GM12878 (cell line): ENCODE data around the gene SH3BP1. TPM values are rescaled to one million over a fixed set of nuclear protein-coding genes. Genes with fewer than 3 reads are reported as not detected.

Experiments used
- CEBPZ ChIP-seq: fragments of 150-350 bp; IDR thresholded peaks from 2 replicates; pipeline ENCODE4 v1.6.1; 2016; ENCODE audit warnings: low read depth, low read length
- CHD4 ChIP-seq: fragments of 200-600 bp; sonication (generic); IDR thresholded peaks from 2 replicates; pipeline ENCODE4 v1.6.1; 2016; ENCODE audit warnings: mild to moderate bottlenecking
- CREB1 ChIP-seq: IDR thresholded peaks from 2 replicates; pipeline ENCODE4 v1.6.1; 2012; ENCODE audit warnings: low read depth, mild to moderate bottlenecking, inconsistent platforms
- HCFC1 ChIP-seq: fragments of 150-350 bp; IDR thresholded peaks from 2 replicates; pipeline ENCODE4 v1.6.1; 2014; ENCODE audit warnings: low read length
- MXI1 ChIP-seq: fragments of 150-350 bp; IDR thresholded peaks from 2 replicates; pipeline ENCODE4 v1.6.1; 2011; ENCODE audit warnings: low read depth, mild to moderate bottlenecking, inconsistent platforms, low read length, improper control_type of control experiment
- MYB ChIP-seq: fragments of 150-350 bp; IDR thresholded peaks from 2 replicates; pipeline ENCODE4 v1.6.1; 2014; ENCODE audit warnings: mild to moderate bottlenecking, low read depth, low read length, borderline replicate concordance
- NFYA ChIP-seq: IDR thresholded peaks from 2 replicates; pipeline ENCODE4 v1.6.1; 2011; ENCODE audit warnings: low read depth, mild to moderate bottlenecking, low read length, improper control_type of control experiment, borderline replicate concordance
- POLR2AphosphoS5 ChIP-seq: IDR thresholded peaks from 2 replicates; pipeline ENCODE4 v1.6.1; 2011; ENCODE audit warnings: mild to moderate bottlenecking, low read length, inconsistent platforms
- RBBP5 ChIP-seq: fragments of 200-600 bp; sonication (generic); conservative IDR thresholded peaks from 2 replicates; pipeline ENCODE4 v1.6.1; 2016
- RFX5 ChIP-seq: IDR thresholded peaks from 2 replicates; pipeline ENCODE4 v1.6.1; 2011; ENCODE audit warnings: low read depth, low read length, improper control_type of control experiment
- SMARCA5 ChIP-seq: fragments of 450-650 bp; IDR thresholded peaks from 2 replicates; pipeline ENCODE4 v1.6.1; 2017; ENCODE audit warnings: mild to moderate bottlenecking
- SREBF1 ChIP-seq: IDR thresholded peaks from 2 replicates; pipeline ENCODE4 v1.6.1; 2012; ENCODE audit warnings: mild to moderate bottlenecking, low read length
- TCF7 ChIP-seq: IDR thresholded peaks from 2 replicates; pipeline ENCODE4 v1.6.1; 2014; ENCODE audit warnings: antibody characterized with exemption, borderline replicate concordance
- YBX1 ChIP-seq: fragments of 450-650 bp; IDR thresholded peaks from 2 replicates; pipeline ENCODE4 v1.6.1; 2016; ENCODE audit warnings: antibody characterized with exemption
- ZBED1 ChIP-seq: IDR thresholded peaks from 2 replicates; pipeline ENCODE4 v1.6.1; 2016; ENCODE audit warnings: borderline replicate concordance
- ZBTB33 ChIP-seq: fragments of 450-650 bp; IDR thresholded peaks from 2 replicates; pipeline ENCODE4 v1.6.1; 2017; ENCODE audit warnings: mild to moderate bottlenecking
- polyA plus RNA-seq, 11 experiments: library from polyadenylated mRNA; depleted of rRNA in 4 of 11; unstranded in 6 of 11; stranded (reverse) in 5 of 11; fragments of >200 nt; fragmentation: Nextera tagmentation in 4 of 11; fragmentation: Illumina TruSeq in 1 of 11; extraction: Ambion mirVana in 4 of 11; extraction: Trizol in 1 of 11; gene quantifications; 1 replicate in 1 of 11; 2 replicates in 10 of 11; pipeline versions ENCODE4 v1.2.1 to v1.2.3, GENCODE V29; 2011 to 2016; ENCODE audit warnings: inconsistent platforms in 2 of 11, missing spikeins in 2 of 11, low read depth in 1 of 11
- total RNA-seq, 4 experiments: library from RNA; depleted of rRNA in 3 of 4; stranded (reverse); fragments of >200 nt in 3 of 4; fragmentation: Illumina TruSeq in 1 of 4; extraction: Trizol in 1 of 4; gene quantifications; 2 replicates each; pipeline versions ENCODE4 v1.2.1 to v1.2.3, GENCODE V29; 2013 to 2021
- TF ChIP-seq, protein P1 (sequence below): IDR thresholded peaks from 2 replicates; pipeline ENCODE4 v1.6.1; 2012; ENCODE audit warnings: improper control_type of control experiment, low read depth, low read length; ENCODE audit not compliant: insufficient replicate concordance

The SH3BP1 gene
- total and polyA plus RNA-seq, 10 of the 15 experiments (the other 5 are each of a cell fraction or from before 2014, with no cell fraction given): 0.29 to 70.5 (median 22.5) TPM

GRCh38 chr22:37686002-37686982 is 46.8 kb downstream of the SH3BP1 start, which contains the start of gene NOL12 (continued):
- TF ChIP-seq, protein P1, sequence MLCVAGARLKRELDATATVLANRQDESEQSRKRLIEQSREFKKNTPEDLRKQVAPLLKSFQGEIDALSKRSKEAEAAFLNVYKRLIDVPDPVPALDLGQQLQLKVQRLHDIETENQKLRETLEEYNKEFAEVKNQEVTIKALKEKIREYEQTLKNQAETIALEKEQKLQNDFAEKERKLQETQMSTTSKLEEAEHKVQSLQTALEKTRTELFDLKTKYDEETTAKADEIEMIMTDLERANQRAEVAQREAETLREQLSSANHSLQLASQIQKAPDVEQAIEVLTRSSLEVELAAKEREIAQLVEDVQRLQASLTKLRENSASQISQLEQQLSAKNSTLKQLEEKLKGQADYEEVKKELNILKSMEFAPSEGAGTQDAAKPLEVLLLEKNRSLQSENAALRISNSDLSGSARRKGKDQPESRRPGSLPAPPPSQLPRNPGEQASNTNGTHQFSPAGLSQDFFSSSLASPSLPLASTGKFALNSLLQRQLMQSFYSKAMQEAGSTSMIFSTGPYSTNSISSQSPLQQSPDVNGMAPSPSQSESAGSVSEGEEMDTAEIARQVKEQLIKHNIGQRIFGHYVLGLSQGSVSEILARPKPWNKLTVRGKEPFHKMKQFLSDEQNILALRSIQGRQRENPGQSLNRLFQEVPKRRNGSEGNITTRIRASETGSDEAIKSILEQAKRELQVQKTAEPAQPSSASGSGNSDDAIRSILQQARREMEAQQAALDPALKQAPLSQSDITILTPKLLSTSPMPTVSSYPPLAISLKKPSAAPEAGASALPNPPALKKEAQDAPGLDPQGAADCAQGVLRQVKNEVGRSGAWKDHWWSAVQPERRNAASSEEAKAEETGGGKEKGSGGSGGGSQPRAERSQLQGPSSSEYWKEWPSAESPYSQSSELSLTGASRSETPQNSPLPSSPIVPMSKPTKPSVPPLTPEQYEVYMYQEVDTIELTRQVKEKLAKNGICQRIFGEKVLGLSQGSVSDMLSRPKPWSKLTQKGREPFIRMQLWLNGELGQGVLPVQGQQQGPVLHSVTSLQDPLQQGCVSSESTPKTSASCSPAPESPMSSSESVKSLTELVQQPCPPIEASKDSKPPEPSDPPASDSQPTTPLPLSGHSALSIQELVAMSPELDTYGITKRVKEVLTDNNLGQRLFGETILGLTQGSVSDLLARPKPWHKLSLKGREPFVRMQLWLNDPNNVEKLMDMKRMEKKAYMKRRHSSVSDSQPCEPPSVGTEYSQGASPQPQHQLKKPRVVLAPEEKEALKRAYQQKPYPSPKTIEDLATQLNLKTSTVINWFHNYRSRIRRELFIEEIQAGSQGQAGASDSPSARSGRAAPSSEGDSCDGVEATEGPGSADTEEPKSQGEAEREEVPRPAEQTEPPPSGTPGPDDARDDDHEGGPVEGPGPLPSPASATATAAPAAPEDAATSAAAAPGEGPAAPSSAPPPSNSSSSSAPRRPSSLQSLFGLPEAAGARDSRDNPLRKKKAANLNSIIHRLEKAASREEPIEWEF: no peak
- TF ChIP-seq CEBPZ (no peak), NFYA (no peak), YBX1 (no peak), SMARCA5 (peak; percentile 29; the same call in 1 of the 2 replicates), MXI1 (peak; percentile 90), SREBF1 (no peak; the same call in 1 of the 2 replicates), TCF7 (no peak), ZBTB33 (no peak), CHD4 (no peak), MYB (no peak), CREB1 (peak; percentile 87), RFX5 (no peak), RBBP5 (no peak), POLR2AphosphoS5 (peak; percentile 87), HCFC1 (peak; percentile 85), ZBED1 (no peak)
